ENCODE results near the gene TMBIM1. TPM values are rescaled to one million over a fixed set of nuclear protein-coding genes. Genes with fewer than 3 reads are reported as not detected.

The TMBIM1 gene
- total and polyA plus RNA-seq, 12 donors: 30.9 to 151 (median 110) TPM

GRCh38 chr2:218334531-218334930 lies 42.2 kb upstream of the TMBIM1 start:
- no peak for TF ChIP-seq CTCF (IDR thresholded peaks at IDR 0.05)
- H3K27me3 ChIP-seq: no peaks in the 10 kb centered on the region
- no peak for DNase-seq
- H3K9me3 ChIP-seq: peaks cover 0 to 5% (median 0%) of the 10 kb centered on the region in 11 donors
- H3K4me3 ChIP-seq: no peak overlapping the region
- ATAC-seq: no peak
- WGBS, 2 donors: 98% methylated on average over 3 of the region's 3 CpGs
- intact Hi-C loops (cut with DNase I): no loop called here
- H3K27ac ChIP-seq: no peak overlapping the region
- H3K36me3 ChIP-seq: peaks cover 0 to 2% (median 0%) of the 10 kb centered on the region in 9 donors
- H3K4me1 ChIP-seq: peaks cover 0 to 46% (median 0%) of the 10 kb centered on the region in 9 donors

DNA sequence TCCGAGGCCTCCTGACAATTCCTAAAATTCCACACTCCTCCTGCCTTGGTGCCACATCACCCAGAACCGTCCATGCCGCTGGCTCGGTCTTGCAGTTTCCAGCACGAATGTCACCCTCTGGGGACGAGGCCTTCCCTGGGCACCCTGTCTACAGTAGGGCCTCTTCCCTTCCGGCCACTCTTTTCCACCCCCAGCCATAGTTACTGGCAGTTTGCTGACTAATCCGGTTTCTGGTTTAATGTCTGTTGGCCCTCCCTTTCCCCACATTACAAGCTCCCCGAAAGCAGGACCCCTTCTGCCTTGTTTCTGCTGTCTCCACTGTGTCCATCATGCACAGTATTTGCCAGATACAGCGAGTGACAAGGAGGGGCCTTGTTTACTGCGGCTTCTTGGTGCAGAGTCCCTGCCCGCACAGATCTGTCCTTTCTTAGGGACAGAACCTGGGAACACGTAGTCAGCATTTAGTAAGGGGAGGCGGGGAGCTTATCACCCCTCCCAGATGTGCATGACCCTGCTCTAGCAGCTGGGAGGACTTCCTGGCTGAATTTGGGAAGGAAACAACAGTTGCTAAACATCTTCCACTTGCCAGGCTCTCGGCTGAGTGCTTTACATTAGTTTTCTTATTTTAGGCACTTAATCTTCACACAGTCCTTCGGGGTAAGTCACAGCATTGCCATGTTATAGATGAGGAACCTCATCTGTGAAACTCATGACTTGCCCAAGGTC lies 40.8 kb upstream of the TMBIM1 start:
- Histone ChIP-seq H3K27ac (peak overlapping the region in 3 of 10 donors; percentile 15 to 92 (median 30)), H3K9me3 (peaks cover 0 to 5% (median 0%) of the 10 kb centered on the region in 11 donors), H3K27me3 (no peaks in the 10 kb centered on the region), H3K4me3 (peak overlapping the region in 1 of 10 donors; percentile 34), H3K36me3 (no peaks in the 10 kb centered on the region), H3K4me1 (peaks cover 0 to 57% (median 0%) of the 10 kb centered on the region in 9 donors)
- WGBS, 2 donors: 63 to 64% methylated on average over 16 of the region's 16 CpGs
- intact Hi-C loops (cut with DNase I): no loop called here
- TF ChIP-seq CTCF (IDR thresholded peaks at IDR 0.05): no peak
- DNase-seq (no peak), ATAC-seq (peak; percentile 52 to 82 (median 58))

DNA sequence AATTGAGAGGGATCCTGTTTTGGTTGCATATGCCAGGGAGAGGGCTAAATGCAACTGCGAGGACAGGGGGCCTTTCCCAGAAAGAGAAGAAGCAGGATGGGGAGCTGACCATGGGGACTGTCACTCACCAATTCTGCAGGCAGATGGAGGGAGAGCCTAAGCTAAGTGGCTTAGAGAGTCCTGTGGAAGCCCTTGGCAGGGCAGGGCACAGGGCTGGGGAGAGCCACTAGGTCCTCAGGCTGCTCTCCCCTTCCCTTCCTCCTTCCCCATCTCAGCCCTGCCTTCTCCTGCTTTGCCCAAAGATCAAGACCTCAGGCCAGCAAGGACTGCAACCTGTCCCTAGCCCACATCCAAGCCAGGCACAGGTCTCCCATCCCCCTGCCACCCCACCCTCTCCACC lies 40.0 kb upstream of the TMBIM1 start:
- intact Hi-C loops (cut with DNase I): no loop called here
- DNase-seq: no peak
- Histone ChIP-seq H3K4me3 (peak overlapping the region in 1 of 10 donors; percentile 34), H3K27ac (peak overlapping the region in 4 of 10 donors; percentile 15 to 92 (median 28)), H3K9me3 (peaks cover 0 to 5% (median 0%) of the 10 kb centered on the region in 11 donors), H3K36me3 (no peaks in the 10 kb centered on the region), H3K27me3 (no peaks in the 10 kb centered on the region), H3K4me1 (peaks cover 0 to 65% (median 0%) of the 10 kb centered on the region in 9 donors)
- 96 to 100% methylated on average over 1 of the region's 1 CpG for WGBS, 2 donors
- TF ChIP-seq CTCF (IDR thresholded peaks at IDR 0.05): no peak
- peak in 5 of 8 donors; percentile 17 to 47 (median 27) for ATAC-seq

- no peak for TF ChIP-seq CTCF (IDR thresholded peaks at IDR 0.05)
- DNase-seq: no peak
- peaks cover 0 to 70% (median 0%) of the 10 kb centered on the region in 9 donors for H3K4me1 ChIP-seq
- 88 to 92% methylated on average over 8 of the region's 8 CpGs for WGBS, 2 donors
- no peaks in the 10 kb centered on the region for H3K27me3 ChIP-seq
- no peak for ATAC-seq
- no peaks in the 10 kb centered on the region for H3K36me3 ChIP-seq
- H3K27ac ChIP-seq: peak overlapping the region in 2 of 10 donors; percentile 26 to 92
- H3K4me3 ChIP-seq: peak overlapping the region in 1 of 10 donors; percentile 34
- intact Hi-C loops (cut with DNase I): no loop called here
- peaks cover 0 to 5% (median 0%) of the 10 kb centered on the region in 11 donors for H3K9me3 ChIP-seq
Observed at GRCh38 chr2:218331745-218332144, 39.4 kb upstream of the TMBIM1 start.
